ENCODE measurements around the gene POM121L12.

GRCh38 chr7:53003653-53004445, 31.6 kb upstream of the POM121L12 start:
- TF ChIP-seq, protein P1, sequence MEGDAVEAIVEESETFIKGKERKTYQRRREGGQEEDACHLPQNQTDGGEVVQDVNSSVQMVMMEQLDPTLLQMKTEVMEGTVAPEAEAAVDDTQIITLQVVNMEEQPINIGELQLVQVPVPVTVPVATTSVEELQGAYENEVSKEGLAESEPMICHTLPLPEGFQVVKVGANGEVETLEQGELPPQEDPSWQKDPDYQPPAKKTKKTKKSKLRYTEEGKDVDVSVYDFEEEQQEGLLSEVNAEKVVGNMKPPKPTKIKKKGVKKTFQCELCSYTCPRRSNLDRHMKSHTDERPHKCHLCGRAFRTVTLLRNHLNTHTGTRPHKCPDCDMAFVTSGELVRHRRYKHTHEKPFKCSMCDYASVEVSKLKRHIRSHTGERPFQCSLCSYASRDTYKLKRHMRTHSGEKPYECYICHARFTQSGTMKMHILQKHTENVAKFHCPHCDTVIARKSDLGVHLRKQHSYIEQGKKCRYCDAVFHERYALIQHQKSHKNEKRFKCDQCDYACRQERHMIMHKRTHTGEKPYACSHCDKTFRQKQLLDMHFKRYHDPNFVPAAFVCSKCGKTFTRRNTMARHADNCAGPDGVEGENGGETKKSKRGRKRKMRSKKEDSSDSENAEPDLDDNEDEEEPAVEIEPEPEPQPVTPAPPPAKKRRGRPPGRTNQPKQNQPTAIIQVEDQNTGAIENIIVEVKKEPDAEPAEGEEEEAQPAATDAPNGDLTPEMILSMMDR (IDR thresholded peaks at IDR 0.05; ENCODE audit: low read length), result no peak
- no peak for TF ChIP-seq EZH2 (optimal IDR thresholded peaks at IDR 0.05; ENCODE audit: low read depth, low read length)

Measured in MM.1S (cell line).